GM18508 (cell line): ENCODE measurements around the gene CTDSPL.

Experiments used
- ATAC-seq: cut with Tn5 transposase; IDR thresholded peaks from one replicate; pipeline ENCODE4 v1.9.1; 2021; ENCODE audit warnings: moderate number of reproducible peaks; ENCODE audit not compliant: insufficient read depth, unreplicated experiment

Gene CTDSPL

DNA sequence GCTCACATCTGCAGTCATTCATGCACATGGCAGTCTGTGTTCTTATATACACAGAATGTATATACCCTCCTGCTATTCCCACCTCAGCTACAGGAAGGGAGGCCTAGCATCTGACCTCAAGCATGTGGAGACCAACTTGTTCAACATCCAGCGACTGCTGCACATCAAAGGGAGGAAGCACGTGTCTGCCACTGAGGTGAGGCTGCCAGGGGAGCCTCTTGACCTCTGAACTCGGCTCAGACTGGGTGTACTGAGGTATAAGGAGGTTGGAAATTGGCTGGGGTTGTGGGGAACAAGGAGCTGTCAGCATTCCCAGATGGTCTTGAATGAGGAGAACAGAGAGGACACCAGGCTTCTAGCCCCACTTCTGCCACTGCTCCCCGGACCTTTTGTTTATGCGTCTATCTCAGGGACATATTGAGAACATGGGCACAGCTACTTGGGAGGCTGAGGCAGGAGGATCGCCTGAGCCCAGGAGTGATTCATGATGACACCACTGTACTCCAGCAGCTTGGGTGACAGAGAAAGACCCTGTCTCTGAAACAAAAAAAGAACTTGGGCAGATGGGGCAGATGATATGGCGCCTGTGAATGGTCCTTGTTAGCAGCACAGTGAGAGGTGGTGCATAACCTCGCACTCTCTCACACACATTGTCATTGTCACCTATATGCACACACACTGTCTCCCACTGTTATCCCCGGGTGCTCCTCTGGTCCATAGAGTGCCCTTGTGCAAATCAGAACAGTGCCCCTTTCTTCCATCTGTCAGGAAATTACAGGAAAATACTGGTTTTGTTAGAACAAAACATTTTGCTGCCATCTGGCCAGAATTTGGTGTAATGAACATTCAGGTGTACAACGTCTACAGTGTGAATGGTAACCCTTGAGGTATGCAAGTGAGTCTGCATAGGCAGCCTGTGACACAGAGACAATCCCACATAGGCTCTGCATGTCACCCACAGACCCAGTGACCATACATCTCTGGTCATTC lies 134.3 kb downstream of the CTDSPL start:
- no peak for ATAC-seq

DNA sequence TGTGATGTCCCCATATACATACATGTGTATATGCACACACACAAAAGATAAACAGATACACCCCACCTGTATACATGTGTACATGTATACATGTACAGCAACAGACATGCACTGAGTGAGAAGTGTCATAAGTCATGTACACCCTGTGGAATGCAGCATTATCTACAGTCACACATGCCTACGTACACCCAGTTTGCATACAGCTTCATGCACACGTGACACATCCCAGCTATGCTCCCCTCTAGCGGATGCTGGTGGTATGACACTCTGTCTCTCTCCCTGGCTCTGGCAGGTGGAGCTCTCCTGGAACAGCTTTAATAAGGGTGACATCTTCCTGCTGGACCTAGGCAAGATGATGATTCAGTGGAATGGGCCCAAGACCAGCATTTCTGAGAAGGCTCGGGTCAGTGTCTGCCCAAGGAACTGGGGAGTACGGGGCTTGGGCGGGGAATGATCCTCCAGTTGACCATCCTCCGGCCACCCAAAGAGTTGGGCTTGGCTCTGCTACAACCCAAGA lies 135.2 kb downstream of the CTDSPL start:
- peak; percentile 50 for ATAC-seq

DNA sequence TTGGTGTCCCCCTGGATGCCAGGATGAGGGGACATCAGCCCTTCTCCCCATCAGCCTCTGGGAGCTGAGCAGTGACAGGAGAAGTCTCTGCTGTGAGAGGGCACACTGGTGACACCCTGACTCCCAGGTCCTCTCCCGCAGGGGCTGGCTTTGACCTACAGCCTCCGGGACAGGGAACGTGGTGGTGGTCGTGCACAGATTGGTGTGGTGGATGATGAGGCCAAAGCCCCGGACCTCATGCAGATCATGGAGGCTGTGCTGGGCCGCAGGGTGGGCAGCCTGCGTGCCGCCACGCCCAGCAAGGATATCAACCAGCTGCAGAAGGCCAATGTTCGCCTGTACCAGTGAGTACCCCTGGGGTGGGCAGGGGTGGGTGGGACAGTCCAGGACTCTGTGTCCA lies 135.7 kb downstream of the CTDSPL start:
- ATAC-seq, result no peak

- no peak for ATAC-seq
Observed at GRCh38 chr3:37997791-37998370, 136.2 kb downstream of the CTDSPL start.

DNA sequence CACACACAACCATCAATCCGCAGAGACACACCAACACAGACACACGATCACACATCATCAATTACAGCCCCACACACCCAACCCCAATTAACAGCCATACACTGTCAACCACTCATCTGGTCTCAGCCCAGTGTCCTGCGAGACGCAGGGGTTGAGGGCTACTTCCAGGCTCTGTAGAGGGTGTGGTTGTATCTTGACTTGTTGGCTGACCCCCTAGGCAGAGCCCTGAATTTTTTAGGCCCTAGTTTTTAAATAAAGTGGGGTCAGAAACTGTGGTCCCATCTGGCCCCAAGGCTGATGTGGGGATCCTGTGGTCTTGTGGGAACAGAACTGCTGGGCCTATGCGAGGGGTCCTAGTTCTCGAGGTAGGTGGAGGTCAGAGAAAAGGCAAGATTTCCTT lies 138.2 kb downstream of the CTDSPL start:
- ATAC-seq, result no peak

DNA sequence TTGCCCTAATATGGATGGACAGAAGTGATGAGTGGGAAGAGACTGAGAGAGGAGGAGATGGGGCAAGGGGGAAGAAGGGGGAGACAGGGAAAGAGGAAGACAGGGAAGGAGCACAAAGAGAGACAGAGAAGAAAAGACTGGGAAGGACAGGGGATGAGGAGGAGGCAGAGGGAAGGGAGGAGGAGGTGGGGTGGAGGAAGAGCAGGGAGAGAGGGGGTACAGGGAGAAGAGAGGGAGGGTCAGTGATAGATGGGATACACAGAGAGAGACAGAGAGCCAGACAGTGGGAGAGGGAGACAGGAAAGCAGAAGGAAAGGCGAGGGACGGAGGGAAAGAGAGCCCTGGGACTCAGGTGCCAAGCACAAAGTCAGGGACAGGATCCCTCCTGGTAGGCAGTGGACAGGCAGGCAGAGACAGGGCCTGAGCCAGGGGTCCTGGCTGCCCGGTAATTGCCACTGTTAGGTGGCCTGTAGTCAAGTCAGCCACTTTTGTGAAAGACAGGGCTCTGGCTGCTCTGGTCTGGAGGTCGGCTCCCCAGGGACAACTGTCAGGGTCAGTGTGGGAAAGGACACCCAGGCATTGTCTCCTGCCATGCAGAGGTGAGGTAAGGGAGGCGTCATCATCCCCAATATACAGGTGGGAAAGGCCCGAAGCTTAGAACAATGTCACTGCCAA lies 138.7 kb downstream of the CTDSPL start:
- ATAC-seq, result no peak

DNA sequence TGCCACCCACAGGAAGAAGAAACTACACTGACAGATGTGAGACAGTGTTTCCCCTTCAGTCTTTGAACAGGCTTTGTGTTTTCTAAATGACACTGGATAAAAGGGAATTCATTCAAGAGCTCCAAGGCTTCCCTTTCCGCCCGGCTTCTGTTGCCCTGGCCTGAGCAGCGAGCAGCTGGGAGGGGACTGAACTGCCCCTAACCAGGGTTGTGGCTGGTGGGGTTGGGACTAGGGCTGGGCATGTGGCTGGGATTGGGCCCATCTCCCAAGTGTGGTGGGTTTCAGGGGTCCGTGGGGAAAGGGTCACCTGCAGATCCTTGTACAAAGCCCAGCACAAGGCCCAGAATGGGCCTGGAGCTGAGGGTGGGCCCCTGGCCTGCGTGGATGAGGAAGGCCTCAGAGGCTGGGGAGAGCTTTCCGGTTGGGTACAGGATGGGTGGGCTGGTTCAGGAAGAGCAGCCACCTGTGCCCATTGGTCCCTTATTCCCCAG lies 139.3 kb downstream of the CTDSPL start:
- ATAC-seq, result no peak

GRCh38 chr3:38001456-38002081 lies 139.9 kb downstream of the CTDSPL start:
- no peak for ATAC-seq

GRCh38 chr3:38002291-38002876 lies 140.7 kb downstream of the CTDSPL start:
- ATAC-seq, result no peak

DNA sequence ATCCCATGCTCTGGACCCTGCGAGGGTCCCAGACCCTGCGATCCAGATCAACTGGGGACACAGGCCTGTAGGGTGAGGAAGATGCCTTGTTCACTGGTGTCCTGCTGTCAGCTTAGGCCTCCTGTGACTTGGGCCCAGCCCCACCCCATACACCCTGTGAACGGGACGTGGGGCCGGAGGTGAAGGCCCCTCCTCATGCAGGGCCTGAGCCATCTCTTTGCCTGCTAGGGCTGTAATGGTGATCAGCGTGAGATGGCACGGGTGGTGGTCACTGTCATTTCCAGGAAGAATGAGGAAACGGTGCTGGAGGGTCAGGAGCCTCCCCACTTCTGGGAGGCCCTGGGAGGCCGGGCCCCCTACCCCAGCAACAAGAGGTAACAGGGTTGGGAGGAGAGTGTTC lies 141.3 kb downstream of the CTDSPL start:
- no peak for ATAC-seq

GRCh38 chr3:38003371-38003816 lies 141.7 kb downstream of the CTDSPL start:
- no peak for ATAC-seq

DNA sequence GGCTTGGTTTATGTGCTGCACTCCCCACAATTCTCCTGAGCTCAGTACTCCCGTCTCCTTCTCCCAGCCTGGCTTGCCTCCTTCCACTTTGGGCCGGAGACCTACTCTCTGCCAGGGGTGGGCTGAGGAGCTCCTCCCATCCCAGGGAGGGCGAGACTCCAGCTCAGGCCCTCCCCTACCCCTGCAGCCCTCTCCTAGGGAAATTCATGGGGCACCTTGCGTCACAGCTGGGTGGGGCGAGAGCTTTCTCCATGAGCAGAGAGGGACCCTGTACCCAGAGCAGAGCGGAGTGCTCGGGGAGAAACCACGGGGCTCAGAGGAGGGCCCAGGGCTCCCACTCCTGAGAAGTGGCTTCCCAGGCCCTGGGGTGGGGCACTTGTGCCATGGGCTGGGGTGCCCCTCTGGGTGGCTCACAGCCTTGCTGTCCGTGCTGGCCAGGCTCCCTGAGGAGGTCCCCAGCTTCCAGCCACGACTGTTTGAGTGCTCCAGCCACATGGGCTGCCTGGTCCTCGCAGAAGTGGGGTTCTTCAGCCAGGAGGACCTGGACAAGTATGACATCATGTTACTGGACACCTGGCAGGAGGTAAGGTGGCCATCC lies 142.2 kb downstream of the CTDSPL start:
- ATAC-seq, result no peak

DNA sequence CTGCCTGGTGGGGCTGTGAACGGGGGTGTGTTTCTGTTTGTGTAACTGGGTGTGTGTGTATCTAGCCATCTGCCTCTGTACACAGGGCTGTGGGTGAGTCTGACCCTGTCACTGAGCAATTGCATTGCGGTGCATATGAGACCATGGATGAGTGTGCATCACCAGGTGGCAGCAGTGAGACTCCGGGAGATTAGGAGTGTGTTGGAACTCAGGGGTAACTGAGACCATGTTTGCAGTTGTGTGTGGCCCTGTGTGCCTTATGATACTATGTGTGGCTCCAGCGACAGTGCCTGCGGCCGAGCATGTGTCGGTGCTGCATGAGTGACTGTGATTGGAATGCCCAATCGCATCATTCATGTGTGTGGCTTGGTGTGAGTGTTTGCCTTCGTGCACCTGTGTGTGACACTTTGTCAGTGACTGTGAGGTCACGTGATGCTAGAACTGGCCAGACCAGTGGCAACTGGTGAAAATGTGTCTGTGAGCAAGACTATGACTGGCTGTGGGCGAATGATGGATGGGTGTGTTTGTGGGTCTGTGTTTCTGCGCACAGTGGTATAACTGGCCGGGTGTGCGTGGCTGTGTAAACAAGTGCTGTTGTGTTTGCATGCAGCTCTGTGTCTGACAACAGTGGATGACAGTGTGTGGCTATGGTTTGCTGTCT lies 142.9 kb downstream of the CTDSPL start:
- ATAC-seq, result no peak

DNA sequence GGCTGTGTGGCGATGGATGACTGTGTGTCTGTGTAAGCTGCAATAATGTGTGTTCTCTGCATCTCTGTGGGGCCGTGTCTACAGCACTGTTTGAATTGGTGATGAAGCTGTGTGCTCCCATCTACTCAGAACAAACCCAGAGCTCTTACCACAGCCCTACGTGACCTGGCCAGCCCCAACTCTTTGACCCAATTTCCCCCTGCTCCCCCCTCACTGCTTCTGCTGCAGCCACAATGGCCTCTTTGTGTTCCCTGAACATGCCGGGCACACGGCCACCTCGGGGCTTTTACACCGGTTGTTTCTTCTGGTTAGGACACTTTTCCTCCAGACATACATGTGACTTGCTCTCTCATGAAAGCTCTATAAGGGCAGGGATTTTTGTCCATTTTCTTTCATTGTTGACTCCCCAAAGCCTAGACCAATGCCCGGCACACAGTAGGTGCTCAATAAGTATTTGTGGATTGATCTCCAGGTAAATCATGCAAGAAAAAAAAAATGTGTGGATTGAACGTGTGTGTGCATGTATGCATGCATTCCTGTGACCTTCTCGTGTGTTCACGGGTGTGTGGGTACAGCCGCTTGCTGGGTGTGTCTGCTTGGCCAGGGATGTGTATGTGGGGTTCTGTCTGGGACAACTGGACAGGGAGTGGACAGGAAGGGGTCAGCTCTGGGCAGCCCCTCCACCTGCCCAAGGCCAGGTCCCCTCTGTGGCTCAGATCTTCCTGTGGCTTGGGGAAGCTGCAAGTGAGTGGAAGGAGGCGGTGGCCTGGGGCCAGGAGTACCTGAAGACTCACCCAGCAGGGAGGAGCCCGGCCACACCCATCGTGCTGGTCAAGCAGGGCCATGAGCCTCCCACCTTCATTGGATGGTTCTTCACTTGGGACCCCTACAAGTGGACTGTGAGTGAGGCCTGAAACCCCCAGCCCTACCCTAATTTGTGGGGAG lies 143.7 kb downstream of the CTDSPL start:
- no peak for ATAC-seq

DNA sequence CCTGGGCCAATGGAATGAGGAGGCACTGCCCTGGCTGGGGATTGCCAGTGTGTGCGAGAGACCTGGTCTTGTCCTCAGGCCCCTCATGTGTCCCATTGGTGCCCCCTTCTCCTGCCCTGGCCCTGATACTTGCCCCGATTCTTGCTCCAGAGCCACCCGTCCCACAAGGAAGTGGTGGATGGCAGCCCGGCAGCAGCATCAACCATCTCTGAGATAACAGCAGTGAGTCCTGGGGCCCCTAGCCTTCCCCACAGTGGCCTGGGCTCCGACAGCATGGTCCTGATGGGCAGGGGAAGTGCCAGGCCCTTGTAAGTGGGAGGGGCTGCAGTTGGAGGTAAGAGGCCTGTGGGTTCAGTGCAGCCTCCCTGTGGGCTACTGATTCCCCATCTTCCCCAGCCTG lies 144.4 kb downstream of the CTDSPL start:
- no peak for ATAC-seq

- no peak for ATAC-seq
Observed at GRCh38 chr3:38006445-38006995, 144.8 kb downstream of the CTDSPL start.

- no peak for ATAC-seq
Observed at GRCh38 chr3:38007754-38008090, 146.0 kb downstream of the CTDSPL start.
